RWPE2 (cell line): Measurements from ENCODE around the gene ANO9.
A peak's percentile ranks its signal among the peaks of the same experiment; 100 is the strongest.

Experiments used
- ATAC-seq: fragments of 200-7000 bp; cut with Tn5 transposase; 3 replicates; pipeline ENCODE4 v1.9.1; 2021; ENCODE audit warnings: low read depth
- DNase-seq: peaks from one replicate; pipeline ENCODE4 v3.0.0-alpha.2; 2020; ENCODE audit warnings: low spot score
- H3K27ac ChIP-seq: fragments of 450-650 bp; 2 replicates; pipeline ENCODE4 v1.5.1; 2017; ENCODE audit warnings: mild to moderate bottlenecking; ENCODE audit not compliant: poor library complexity, severe bottlenecking
- H3K27me3 ChIP-seq: fragments of 250-450 bp; sonication (Bioruptor Pico); 2 replicates; pipeline ENCODE4 v1.5.1; 2021; ENCODE audit warnings: mild to moderate bottlenecking, moderate library complexity; ENCODE audit not compliant: insufficient read depth, poor library complexity, severe bottlenecking
- H3K36me3 ChIP-seq: fragments of 250-450 bp; sonication (Bioruptor Pico); 2 replicates; pipeline ENCODE4 v1.5.1; 2020; ENCODE audit warnings: low read depth, mild to moderate bottlenecking, moderate library complexity
- H3K4me1 ChIP-seq: fragments of 250-450 bp; sonication (Bioruptor Pico); 2 replicates; pipeline ENCODE4 v1.5.1; 2021; ENCODE audit warnings: mild to moderate bottlenecking, moderate library complexity; ENCODE audit not compliant: insufficient read depth, poor library complexity, severe bottlenecking
- H3K4me3 ChIP-seq: fragments of 250-450 bp; sonication (Bioruptor Pico); 2 replicates; pipeline ENCODE4 v1.5.1; 2021; ENCODE audit warnings: mild to moderate bottlenecking, moderate library complexity; ENCODE audit not compliant: severe bottlenecking
- H3K9me3 ChIP-seq: fragments of 250-450 bp; sonication (Bioruptor Pico); 2 replicates; pipeline ENCODE4 v1.5.1; 2021; ENCODE audit warnings: mild to moderate bottlenecking, moderate library complexity; ENCODE audit not compliant: severe bottlenecking
- CTCF ChIP-seq: fragments of 450-650 bp; IDR thresholded peaks from one replicate; pipeline ENCODE4 v1.5.1; 2017; ENCODE audit warnings: mild to moderate bottlenecking, moderate library complexity; ENCODE audit not compliant: poor library complexity, severe bottlenecking

The ANO9 gene

GRCh38 chr11:371051-371450 is 70.8 kb downstream of the ANO9 start:
- H3K4me3 ChIP-seq: no peak overlapping the region
- ATAC-seq (no peak), DNase-seq (peak; percentile 37)
- H3K27me3 ChIP-seq: no peaks in the 10 kb centered on the region
- no peaks in the 10 kb centered on the region for H3K4me1 ChIP-seq
- H3K36me3 ChIP-seq: peaks cover 18% of the 10 kb centered on the region
- no peaks in the 10 kb centered on the region for H3K9me3 ChIP-seq
- H3K27ac ChIP-seq: no peak overlapping the region
- TF ChIP-seq CTCF: no peak

GRCh38 chr11:370070-370941 is 71.5 kb downstream of the ANO9 start:
- ATAC-seq (no peak), DNase-seq (peak; percentile 42)
- Histone ChIP-seq H3K36me3 (peaks cover 15% of the 10 kb centered on the region), H3K9me3 (no peaks in the 10 kb centered on the region), H3K27me3 (no peaks in the 10 kb centered on the region), H3K4me1 (no peaks in the 10 kb centered on the region), H3K27ac (peak overlapping the region; percentile 31), H3K4me3 (peak overlapping the region; percentile 53)
- TF ChIP-seq CTCF: no peak

GRCh38 chr11:369336-370018 is 72.3 kb downstream of the ANO9 start, which contains the start of gene B4GALNT4:
TSS of gene B4GALNT4 (plus strand) at chr11:369499. CDS start at chr11:369804, 305 bp downstream.
- no peak for TF ChIP-seq CTCF
- DNase-seq (peak; percentile 63), ATAC-seq (peak; percentile 36; the same call in 2 of the 3 replicates)
- H3K4me3 ChIP-seq: peak within 1 kb of the TSS; percentile 53
- no peaks in the 10 kb centered on the region for H3K27me3 ChIP-seq
- peaks cover 1% of the 10 kb centered on the region for H3K4me1 ChIP-seq
- no peaks in the 10 kb centered on the region for H3K9me3 ChIP-seq
- peak within 1 kb of the TSS; percentile 31 for H3K27ac ChIP-seq
- H3K36me3 ChIP-seq: peaks cover 14% of the 10 kb centered on the region

- peaks cover 7% of the 10 kb centered on the region for H3K4me1 ChIP-seq
- ATAC-seq (peak; percentile 44), DNase-seq (no peak)
- TF ChIP-seq CTCF: no peak
- H3K27me3 ChIP-seq: no peaks in the 10 kb centered on the region
- H3K4me3 ChIP-seq: peak overlapping the region; percentile 13
- no peak overlapping the region for H3K27ac ChIP-seq
- peaks cover 11% of the 10 kb centered on the region for H3K36me3 ChIP-seq
- H3K9me3 ChIP-seq: no peaks in the 10 kb centered on the region
Observed at GRCh38 chr11:368414-369335, 73.1 kb downstream of the ANO9 start.
